GM19043 (cell line): ENCODE data around the gene CROCC2.

ENCODE experiments used
- ATAC-seq: cut with Tn5 transposase; IDR thresholded peaks from one replicate; pipeline ENCODE4 v1.9.1; 2021; ENCODE audit warnings: low read depth; ENCODE audit not compliant: unreplicated experiment

The CROCC2 gene

GRCh38 chr2:240932001-240932723 lies 26.0 kb downstream of the CROCC2 start:
- no peak for ATAC-seq

- ATAC-seq = no peak
Measured at GRCh38 chr2:240932724-240933047, 26.6 kb downstream of the CROCC2 start.

GRCh38 chr2:240933048-240933965 lies 27.2 kb downstream of the CROCC2 start:
- ATAC-seq = no peak

GRCh38 chr2:240933966-240934700 lies 28.0 kb downstream of the CROCC2 start:
- no peak for ATAC-seq

GRCh38 chr2:240934701-240935102 lies 28.6 kb downstream of the CROCC2 start:
- ATAC-seq = no peak

GRCh38 chr2:240935103-240935876 lies 29.2 kb downstream of the CROCC2 start:
- ATAC-seq = no peak

GRCh38 chr2:240936106-240936505 lies 30.0 kb downstream of the CROCC2 start:
- no peak for ATAC-seq

GRCh38 chr2:240946046-240946445 lies 39.9 kb downstream of the CROCC2 start:
- ATAC-seq = no peak

GRCh38 chr2:240946654-240947053 lies 40.5 kb downstream of the CROCC2 start:
- ATAC-seq = no peak

GRCh38 chr2:240947176-240947575 lies 41.0 kb downstream of the CROCC2 start:
- ATAC-seq = no peak

- no peak for ATAC-seq
Measured at GRCh38 chr2:240947607-240948006, 41.5 kb downstream of the CROCC2 start.

- ATAC-seq = no peak
Measured at GRCh38 chr2:240948086-240948485, 42.0 kb downstream of the CROCC2 start.

- no peak for ATAC-seq
Measured at GRCh38 chr2:240948905-240949790, 43.0 kb downstream of the CROCC2 start.

GRCh38 chr2:240949791-240950705 lies 43.9 kb downstream of the CROCC2 start:
- no peak for ATAC-seq

- ATAC-seq = no peak
Measured at GRCh38 chr2:240951045-240951594, 45.0 kb downstream of the CROCC2 start.

GRCh38 chr2:240952496-240953246 lies 46.5 kb downstream of the CROCC2 start:
- ATAC-seq = no peak
